ENCODE results near the gene PRR5L. TPM values are rescaled to one million over a fixed set of nuclear protein-coding genes. Genes with fewer than 3 reads are reported as not detected.
A peak's percentile ranks its signal among the peaks of the same experiment; 100 is the strongest.

PRR5L gene
- polyA plus RNA-seq, 1 donor (not counting 4 experiments of a cell fraction or from before 2014, with no cell fraction given) = 20.1 TPM

DNA sequence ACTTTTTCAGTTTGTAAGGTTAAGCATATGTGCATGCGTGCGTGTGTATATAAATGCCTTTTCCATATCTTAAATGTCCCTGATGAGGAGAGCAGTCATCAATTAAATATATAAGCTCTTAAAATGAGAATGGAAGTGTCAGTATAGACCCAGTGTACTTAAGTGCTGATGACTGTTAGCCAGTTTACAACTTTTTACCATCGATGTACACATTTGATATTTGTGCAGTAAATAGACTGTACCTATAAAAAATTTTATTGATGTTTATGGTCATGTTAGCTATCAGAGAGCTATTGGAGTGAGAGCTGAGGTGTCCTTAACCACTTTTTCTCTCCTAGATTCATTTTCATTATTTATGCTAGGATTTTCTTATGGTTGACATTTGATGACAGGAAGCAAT, 168.6 kb downstream of the PRR5L start:
- DNase-seq (ENCODE audit: low read depth, low spot score) (no peak), FAIRE-seq (no peak)
- H3K4me2 ChIP-seq (ENCODE audit: control insufficient read depth, extremely low read depth, insufficient read depth, low read depth, low read length) = no peak overlapping the region
- H3K4me3 ChIP-seq (ENCODE audit: control insufficient read depth in 2 of 3, extremely low read depth in 1 of 3, insufficient read depth in 2 of 3, low read depth in 1 of 3, low read length in 3 of 3) = no peak overlapping the region
- H3K4me1 ChIP-seq (ENCODE audit: control insufficient read depth, extremely low read depth, insufficient read depth, low read length) = peaks cover 8% of the 10 kb centered on the region
- no peaks in the 10 kb centered on the region for H3K79me2 ChIP-seq (ENCODE audit: control insufficient read depth, insufficient read depth, low read length)
- no peaks in the 10 kb centered on the region for H4K20me1 ChIP-seq (ENCODE audit: control insufficient read depth, extremely low read depth, insufficient read depth, low read length)
- H3K36me3 ChIP-seq (ENCODE audit: control insufficient read depth in 2 of 2, extremely low read depth in 1 of 2, insufficient read depth in 2 of 2, low read length in 2 of 2) = peaks cover 6 to 9% of the 10 kb centered on the region in 2 experiments
- no peak overlapping the region for H3K9ac ChIP-seq (ENCODE audit: control insufficient read depth, extremely low read depth, insufficient read depth, low read length)
- H2AFZ ChIP-seq (ENCODE audit: control insufficient read depth, low read length) = no peak overlapping the region
- dilution Hi-C loops (cut with MboI; ENCODE audit: extremely low pct_ligation_motif_present, low sequenced_read_pairs) = no loop called here
- TF ChIP-seq EZH2 (IDR thresholded peaks at IDR 0.05; ENCODE audit: low read length) (no peak), CTCF (optimal IDR thresholded peaks at IDR 0.05 in 1 of 3, IDR thresholded peaks at IDR 0.05 in 1 of 3, conservative IDR thresholded peaks at IDR 0.05 in 1 of 3; ENCODE audit: extremely low read depth in 1 of 3, insufficient read depth in 2 of 3, low read length in 3 of 3) (no peak)
- no peaks in the 10 kb centered on the region for H3K9me3 ChIP-seq (ENCODE audit: control insufficient read depth, low read depth, low read length)
- no peaks in the 10 kb centered on the region for H3K9me1 ChIP-seq (ENCODE audit: control insufficient read depth, extremely low read depth, insufficient read depth, low read length)
- H3K27ac ChIP-seq (ENCODE audit: control insufficient read depth, insufficient read depth, low read length) = no peak overlapping the region
- H3K27me3 ChIP-seq (ENCODE audit: control insufficient read depth, extremely low read depth, insufficient read depth, low read length) = no peaks in the 10 kb centered on the region

DNA sequence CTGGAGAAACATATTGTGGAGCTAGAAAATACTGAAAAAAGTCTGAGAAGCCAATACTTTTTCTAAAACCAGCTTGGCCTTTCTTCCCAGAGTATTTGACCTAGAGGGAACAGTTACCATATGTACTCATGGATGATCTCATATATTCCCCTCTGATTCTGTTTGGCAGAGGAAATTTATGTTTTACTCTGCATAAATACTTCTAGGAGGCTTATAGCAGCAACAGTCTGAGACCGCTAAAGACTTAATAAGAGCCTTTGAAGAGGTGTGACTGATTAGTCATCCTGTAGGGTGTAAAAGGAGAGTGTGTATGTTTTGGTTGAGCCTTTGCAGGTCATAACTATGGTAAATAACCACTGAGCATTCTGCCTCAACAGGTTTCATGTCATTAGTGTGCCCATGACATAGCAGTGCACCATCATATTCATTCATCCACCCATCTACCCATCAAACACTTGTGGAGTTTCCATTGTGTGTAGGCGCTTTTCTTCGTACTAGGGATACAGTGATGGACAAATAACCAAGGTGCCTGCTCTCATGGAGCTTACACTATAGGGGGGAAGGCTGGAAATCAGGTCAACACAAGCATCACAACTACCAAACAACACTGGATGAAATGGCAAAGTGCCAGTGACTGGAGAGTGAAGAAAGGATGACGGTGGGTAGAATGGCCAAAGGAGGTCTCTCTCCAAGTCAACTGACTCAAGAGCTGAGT, 169.5 kb downstream of the PRR5L start:
- H3K79me2 ChIP-seq (ENCODE audit: control insufficient read depth, insufficient read depth, low read length) = no peaks in the 10 kb centered on the region
- H3K36me3 ChIP-seq (ENCODE audit: control insufficient read depth in 2 of 2, extremely low read depth in 1 of 2, insufficient read depth in 2 of 2, low read length in 2 of 2) = peaks cover 6 to 9% of the 10 kb centered on the region in 2 experiments
- TF ChIP-seq CTCF (optimal IDR thresholded peaks at IDR 0.05 in 1 of 3, IDR thresholded peaks at IDR 0.05 in 1 of 3, conservative IDR thresholded peaks at IDR 0.05 in 1 of 3; ENCODE audit: extremely low read depth in 1 of 3, insufficient read depth in 2 of 3, low read length in 3 of 3) (no peak), EZH2 (IDR thresholded peaks at IDR 0.05; ENCODE audit: low read length) (no peak)
- H3K4me3 ChIP-seq (ENCODE audit: control insufficient read depth in 2 of 3, extremely low read depth in 1 of 3, insufficient read depth in 2 of 3, low read depth in 1 of 3, low read length in 3 of 3) = no peak overlapping the region
- no peak overlapping the region for H3K27ac ChIP-seq (ENCODE audit: control insufficient read depth, insufficient read depth, low read length)
- peaks cover 8% of the 10 kb centered on the region for H3K4me1 ChIP-seq (ENCODE audit: control insufficient read depth, extremely low read depth, insufficient read depth, low read length)
- FAIRE-seq (peak; percentile 20), DNase-seq (ENCODE audit: low read depth, low spot score) (no peak)
- no peak overlapping the region for H2AFZ ChIP-seq (ENCODE audit: control insufficient read depth, low read length)
- no peak overlapping the region for H3K9ac ChIP-seq (ENCODE audit: control insufficient read depth, extremely low read depth, insufficient read depth, low read length)
- H3K9me1 ChIP-seq (ENCODE audit: control insufficient read depth, extremely low read depth, insufficient read depth, low read length) = no peaks in the 10 kb centered on the region
- H3K4me2 ChIP-seq (ENCODE audit: control insufficient read depth, extremely low read depth, insufficient read depth, low read depth, low read length) = no peak overlapping the region
- no peaks in the 10 kb centered on the region for H3K27me3 ChIP-seq (ENCODE audit: control insufficient read depth, extremely low read depth, insufficient read depth, low read length)
- dilution Hi-C loops (cut with MboI; ENCODE audit: extremely low pct_ligation_motif_present, low sequenced_read_pairs) = no loop called here
- H3K9me3 ChIP-seq (ENCODE audit: control insufficient read depth, low read depth, low read length) = no peaks in the 10 kb centered on the region
- H4K20me1 ChIP-seq (ENCODE audit: control insufficient read depth, extremely low read depth, insufficient read depth, low read length) = no peaks in the 10 kb centered on the region
